SK-N-SH (cell line): Measurements from ENCODE around the gene PLEKHG2. TPM values are rescaled to one million over a fixed set of nuclear protein-coding genes. Genes with fewer than 3 reads are reported as not detected.

Source experiments
- CTCF ChIA-PET: fragments of 300-600, 350-600 bp; formaldehyde crosslinking; extraction: SDS; loops from one replicate; lab custom pipeline; 2021; lab: Yijun Ruan, JAX
- POLR2A ChIA-PET: fragments of 350-600 bp; sonication (Branson Sonifier 250); formaldehyde crosslinking; extraction: SDS; loops from one replicate; lab custom pipeline; 2020; ENCODE audit warnings: antibody characterized with exemption, inconsistent platforms; lab: Yijun Ruan, JAX
- DNase-seq: peaks from one replicate; pipeline ENCODE4 v3.0.0; 2012
- H2AFZ ChIP-seq: fragments of 200-600 bp; sonication (generic); 2 replicates; pipeline ENCODE4 v1.8.1; 2016; ENCODE audit warnings: antibody characterized with exemption, mild to moderate bottlenecking, low read depth
- H3F3A ChIP-seq: fragments of 200-600 bp; sonication (generic); replicated peaks from 2 replicates; pipeline ENCODE3; 2016; ENCODE audit warnings: antibody characterized with exemption, mild to moderate bottlenecking; ENCODE audit not compliant: insufficient read depth
- H3K27ac ChIP-seq, 2 experiments: fragments of 200-500 bp in 1 of 2; fragments of 200-600 bp in 1 of 2; sonication (Bioruptor generic) in 1 of 2; sonication (generic), shearing (Covaris generic) in 1 of 2; 2 replicates each; pipeline versions ENCODE4 v1.5.1 to v1.6.1; 2014 to 2016; ENCODE audit warnings: low read depth in 2 of 2, inconsistent platforms in 1 of 2, low read length in 1 of 2, mild to moderate bottlenecking in 1 of 2, mixed read lengths in 1 of 2
- H3K27me3 ChIP-seq: fragments of 200-600 bp; sonication (generic), shearing (Covaris generic); 2 replicates; pipeline ENCODE4 v1.6.1; 2016; ENCODE audit warnings: mixed run types; ENCODE audit not compliant: insufficient read depth
- H3K36me3 ChIP-seq, 2 experiments: fragments of 200-500 bp in 1 of 2; fragments of 200-600 bp in 1 of 2; sonication (Bioruptor generic) in 1 of 2; sonication (generic) in 1 of 2; replicated peaks in 1 of 2; 2 replicates each; pipeline versions ENCODE3 to v1.5.1; 2014 to 2016; ENCODE audit warnings: low read length in 1 of 2, mild to moderate bottlenecking in 1 of 2; ENCODE audit not compliant: insufficient read depth in 2 of 2, control insufficient read depth in 1 of 2
- H3K4me1 ChIP-seq, 2 experiments: fragments of 200-500 bp in 1 of 2; fragments of 200-600 bp in 1 of 2; sonication (Bioruptor generic) in 1 of 2; sonication (generic), shearing (Covaris generic) in 1 of 2; 2 replicates each; pipeline versions ENCODE4 v1.5.1 to v1.6.1; 2014 to 2016; ENCODE audit warnings: low read depth in 1 of 2, low read length in 1 of 2, mixed run types in 1 of 2; ENCODE audit not compliant: insufficient read depth in 2 of 2, control insufficient read depth in 1 of 2
- H3K4me2 ChIP-seq: fragments of 200-600 bp; sonication (generic), shearing (Covaris generic); 2 replicates; pipeline ENCODE4 v1.6.1; 2017; ENCODE audit warnings: mixed run types
- H3K4me3 ChIP-seq, 2 experiments: fragments of 200-500 bp in 1 of 2; fragments of 200-600 bp in 1 of 2; sonication (Bioruptor generic) in 1 of 2; sonication (generic), shearing (Covaris generic) in 1 of 2; 2 replicates each; pipeline versions ENCODE4 v1.5.1 to v1.8.1; 2014 to 2016; ENCODE audit warnings: low read depth in 2 of 2, inconsistent platforms in 1 of 2, low read length in 1 of 2, mild to moderate bottlenecking in 1 of 2, mixed read lengths in 1 of 2, moderate library complexity in 1 of 2
- H3K79me2 ChIP-seq: fragments of 200-600 bp; sonication (generic); 2 replicates; pipeline ENCODE4 v1.8.1; 2017; ENCODE audit warnings: mild to moderate bottlenecking; ENCODE audit not compliant: insufficient read depth
- H3K9ac ChIP-seq: fragments of 200-600 bp; sonication (generic); 2 replicates; pipeline ENCODE4 v1.6.1; 2017; ENCODE audit warnings: mixed run types
- H3K9me2 ChIP-seq: fragments of 200-600 bp; sonication (generic); 2 replicates; pipeline ENCODE4 v1.6.1; 2017; ENCODE audit warnings: mixed run types
- H3K9me3 ChIP-seq: fragments of 200-600 bp; sonication (generic); 2 replicates; pipeline ENCODE4 v1.6.1; 2017; ENCODE audit warnings: mixed run types, mild to moderate bottlenecking, moderate library complexity
- H4K20me1 ChIP-seq: fragments of 200-600 bp; sonication (generic); 2 replicates; pipeline ENCODE4 v1.6.1; 2017; ENCODE audit warnings: mild to moderate bottlenecking, mixed run types; ENCODE audit not compliant: insufficient read depth
- FOXM1 ChIP-seq: IDR thresholded peaks from 2 replicates; pipeline ENCODE4 v1.4.0; 2012; ENCODE audit warnings: low read depth, mild to moderate bottlenecking
- POLR2AphosphoS5 ChIP-seq: IDR thresholded peaks from 2 replicates; pipeline ENCODE4 v1.6.1; 2012; ENCODE audit warnings: low read depth, low read length
- RFX5 ChIP-seq: IDR thresholded peaks from 2 replicates; pipeline ENCODE4 v1.6.1; 2012; ENCODE audit warnings: mild to moderate bottlenecking, improper control_type of control experiment, low read length
- TEAD4 ChIP-seq: IDR thresholded peaks from 2 replicates; pipeline ENCODE4 v1.4.0; 2012; ENCODE audit warnings: mild to moderate bottlenecking, borderline replicate concordance; ENCODE audit not compliant: insufficient read depth
- WGBS: methylation state at CpG from one replicate; pipeline ENCODE4 v1.1.6; 2017; ENCODE audit warnings: low lambda C conversion rate; 5-methylcytosine and 5-hydroxymethylcytosine counted together
- polyA plus RNA-seq, 3 experiments: library from polyadenylated mRNA; depleted of rRNA; stranded (reverse); fragments of >200 nt; gene quantifications; 2 replicates each; pipeline ENCODE4 v1.2.3, GENCODE V29; 2012
- TF ChIP-seq, protein P1 (sequence below): fragments of 150-350 bp; IDR thresholded peaks from 2 replicates; pipeline ENCODE4 v1.6.1; 2016; ENCODE audit warnings: mild to moderate bottlenecking, low read depth, low read length
- TF ChIP-seq, protein P2 (sequence below): IDR thresholded peaks from 2 replicates; pipeline ENCODE4 v1.4.0; 2012; ENCODE audit warnings: low read depth, borderline replicate concordance
- TF ChIP-seq, protein P3 (sequence below): IDR thresholded peaks from 2 replicates; pipeline ENCODE4 v1.6.1; 2012; ENCODE audit warnings: mild to moderate bottlenecking, low read depth, low read length, moderate library complexity

The PLEKHG2 gene
- polyA plus RNA-seq, 1 of the 3 experiments (the other 2 are of a cell fraction), result 13.6 TPM

DNA sequence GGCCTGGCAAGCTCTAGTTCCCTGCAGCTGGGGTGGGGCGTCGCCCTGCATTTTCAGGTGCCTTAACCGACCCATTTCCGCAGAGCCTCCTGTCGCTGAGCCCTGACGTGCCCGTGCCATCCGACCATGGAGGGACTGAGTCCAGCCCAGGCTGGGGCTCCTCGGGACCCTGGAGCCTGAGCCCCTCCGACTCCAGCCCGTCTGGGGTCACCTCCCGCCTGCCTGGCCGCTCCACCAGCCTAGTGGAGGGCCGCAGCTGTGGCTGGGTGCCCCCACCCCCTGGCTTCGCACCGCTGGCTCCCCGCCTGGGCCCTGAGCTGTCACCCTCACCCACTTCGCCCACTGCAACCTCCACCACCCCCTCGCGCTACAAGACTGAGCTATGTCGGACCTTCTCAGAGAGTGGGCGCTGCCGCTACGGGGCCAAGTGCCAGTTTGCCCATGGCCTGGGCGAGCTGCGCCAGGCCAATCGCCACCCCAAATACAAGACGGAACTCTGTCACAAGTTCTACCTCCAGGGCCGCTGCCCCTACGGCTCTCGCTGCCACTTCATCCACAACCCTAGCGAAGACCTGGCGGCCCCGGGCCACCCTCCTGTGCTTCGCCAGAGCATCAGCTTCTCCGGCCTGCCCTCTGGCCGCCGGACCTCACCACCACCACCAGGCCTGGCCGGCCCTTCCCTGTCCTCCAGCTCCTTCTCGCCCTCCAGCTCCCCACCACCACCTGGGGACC, 4.6 kb upstream of the PLEKHG2 start:
- Histone ChIP-seq H3K27me3 (no peaks in the 10 kb centered on the region), H3K4me2 (peak overlapping the region; percentile 92), H3F3A (peaks cover 45% of the 10 kb centered on the region), H3K4me1 (peaks cover 32 to 34% of the 10 kb centered on the region in 2 experiments; a peak in 3 of 4 replicates), H3K27ac (peak overlapping the region in 1 of 2 experiments; percentile 91; a peak in 2 of 4 replicates), H3K9ac (peak overlapping the region; percentile 97), H4K20me1 (peaks cover 19% of the 10 kb centered on the region), H3K4me3 (peak overlapping the region; percentile 82 to 98), H3K9me2 (no peaks in the 10 kb centered on the region), H3K36me3 (peaks cover 0 to 7% of the 10 kb centered on the region in 2 experiments), H3K9me3 (no peaks in the 10 kb centered on the region), H3K79me2 (peaks cover 30% of the 10 kb centered on the region), H2AFZ (no peak overlapping the region)
- TF ChIP-seq, protein P1, sequence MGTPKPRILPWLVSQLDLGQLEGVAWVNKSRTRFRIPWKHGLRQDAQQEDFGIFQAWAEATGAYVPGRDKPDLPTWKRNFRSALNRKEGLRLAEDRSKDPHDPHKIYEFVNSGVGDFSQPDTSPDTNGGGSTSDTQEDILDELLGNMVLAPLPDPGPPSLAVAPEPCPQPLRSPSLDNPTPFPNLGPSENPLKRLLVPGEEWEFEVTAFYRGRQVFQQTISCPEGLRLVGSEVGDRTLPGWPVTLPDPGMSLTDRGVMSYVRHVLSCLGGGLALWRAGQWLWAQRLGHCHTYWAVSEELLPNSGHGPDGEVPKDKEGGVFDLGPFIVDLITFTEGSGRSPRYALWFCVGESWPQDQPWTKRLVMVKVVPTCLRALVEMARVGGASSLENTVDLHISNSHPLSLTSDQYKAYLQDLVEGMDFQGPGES, result no peak
- TF ChIP-seq, protein P2, sequence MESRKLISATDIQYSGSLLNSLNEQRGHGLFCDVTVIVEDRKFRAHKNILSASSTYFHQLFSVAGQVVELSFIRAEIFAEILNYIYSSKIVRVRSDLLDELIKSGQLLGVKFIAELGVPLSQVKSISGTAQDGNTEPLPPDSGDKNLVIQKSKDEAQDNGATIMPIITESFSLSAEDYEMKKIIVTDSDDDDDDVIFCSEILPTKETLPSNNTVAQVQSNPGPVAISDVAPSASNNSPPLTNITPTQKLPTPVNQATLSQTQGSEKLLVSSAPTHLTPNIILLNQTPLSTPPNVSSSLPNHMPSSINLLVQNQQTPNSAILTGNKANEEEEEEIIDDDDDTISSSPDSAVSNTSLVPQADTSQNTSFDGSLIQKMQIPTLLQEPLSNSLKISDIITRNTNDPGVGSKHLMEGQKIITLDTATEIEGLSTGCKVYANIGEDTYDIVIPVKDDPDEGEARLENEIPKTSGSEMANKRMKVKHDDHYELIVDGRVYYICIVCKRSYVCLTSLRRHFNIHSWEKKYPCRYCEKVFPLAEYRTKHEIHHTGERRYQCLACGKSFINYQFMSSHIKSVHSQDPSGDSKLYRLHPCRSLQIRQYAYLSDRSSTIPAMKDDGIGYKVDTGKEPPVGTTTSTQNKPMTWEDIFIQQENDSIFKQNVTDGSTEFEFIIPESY, result no peak
- TF ChIP-seq RFX5 (no peak), TEAD4 (no peak)
- POLR2A ChIA-PET, result interaction anchor here (2.5 kb wide), 1 partner anchor 28 kb away, joined by 12 read pairs; the partner anchor contains the start of gene RPS16
- 68% methylated on average over 34 of the region's 40 CpGs for WGBS
- DNase-seq, result no peak
- CTCF ChIA-PET, result interaction anchor here (0.7 to 3.9 kb wide), 5 partner anchors 10 to 131 kb away, joined by 3 to 52 read pairs (median 4); partner anchors contain the start of gene RPS16

DNA sequence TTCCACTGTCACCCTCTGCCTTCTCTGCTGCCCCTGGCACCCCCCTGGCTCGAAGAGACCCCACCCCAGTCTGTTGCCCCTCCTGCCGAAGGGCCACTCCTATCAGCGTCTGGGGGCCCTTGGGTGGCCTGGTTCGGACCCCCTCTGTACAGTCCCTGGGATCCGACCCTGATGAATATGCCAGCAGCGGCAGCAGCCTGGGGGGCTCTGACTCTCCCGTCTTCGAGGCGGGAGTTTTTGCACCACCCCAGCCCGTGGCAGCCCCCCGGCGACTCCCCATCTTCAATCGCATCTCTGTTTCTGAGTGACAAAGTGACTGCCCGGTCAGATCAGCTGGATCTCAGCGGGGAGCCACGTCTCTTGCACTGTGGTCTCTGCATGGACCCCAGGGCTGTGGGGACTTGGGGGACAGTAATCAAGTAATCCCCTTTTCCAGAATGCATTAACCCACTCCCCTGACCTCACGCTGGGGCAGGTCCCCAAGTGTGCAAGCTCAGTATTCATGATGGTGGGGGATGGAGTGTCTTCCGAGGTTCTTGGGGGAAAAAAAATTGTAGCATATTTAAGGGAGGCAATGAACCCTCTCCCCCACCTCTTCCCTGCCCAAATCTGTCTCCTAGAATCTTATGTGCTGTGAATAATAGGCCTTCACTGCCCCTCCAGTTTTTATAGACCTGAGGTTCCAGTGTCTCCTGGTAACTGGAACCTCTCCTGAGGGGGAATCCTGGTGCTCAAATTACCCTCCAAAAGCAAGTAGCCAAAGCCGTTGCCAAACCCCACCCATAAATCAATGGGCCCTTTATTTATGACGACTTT, 3.9 kb upstream of the PLEKHG2 start:
- Histone ChIP-seq H2AFZ (no peak overlapping the region), H3K9me2 (no peaks in the 10 kb centered on the region), H3K27ac (peak overlapping the region in 1 of 2 experiments; percentile 91; a peak in 2 of 4 replicates), H3K79me2 (peaks cover 38% of the 10 kb centered on the region), H3K36me3 (peaks cover 0 to 7% of the 10 kb centered on the region in 2 experiments), H3K9me3 (no peaks in the 10 kb centered on the region), H3K27me3 (no peaks in the 10 kb centered on the region), H3K4me3 (peak overlapping the region; percentile 82 to 98; a peak in 3 of 4 replicates), H4K20me1 (peaks cover 19% of the 10 kb centered on the region), H3F3A (peaks cover 42% of the 10 kb centered on the region), H3K9ac (peak overlapping the region; percentile 97; the same call in 1 of the 2 replicates), H3K4me1 (peaks cover 27 to 28% of the 10 kb centered on the region in 2 experiments; a peak in 3 of 4 replicates), H3K4me2 (peak overlapping the region; percentile 92)
- ChIA-PET CTCF (interaction anchor here (1.0 to 3.9 kb wide), 4 partner anchors 11 to 130 kb away, joined by 3 to 52 read pairs (median 4); no protein-coding TSS in a partner anchor), POLR2A (interaction anchor here (2.5 kb wide), 1 partner anchor 27 kb away, joined by 12 read pairs; the partner anchor contains the start of gene RPS16)
- WGBS, result 71% methylated on average over 15 of the region's 20 CpGs
- no peak for DNase-seq
- TF ChIP-seq, protein P3, sequence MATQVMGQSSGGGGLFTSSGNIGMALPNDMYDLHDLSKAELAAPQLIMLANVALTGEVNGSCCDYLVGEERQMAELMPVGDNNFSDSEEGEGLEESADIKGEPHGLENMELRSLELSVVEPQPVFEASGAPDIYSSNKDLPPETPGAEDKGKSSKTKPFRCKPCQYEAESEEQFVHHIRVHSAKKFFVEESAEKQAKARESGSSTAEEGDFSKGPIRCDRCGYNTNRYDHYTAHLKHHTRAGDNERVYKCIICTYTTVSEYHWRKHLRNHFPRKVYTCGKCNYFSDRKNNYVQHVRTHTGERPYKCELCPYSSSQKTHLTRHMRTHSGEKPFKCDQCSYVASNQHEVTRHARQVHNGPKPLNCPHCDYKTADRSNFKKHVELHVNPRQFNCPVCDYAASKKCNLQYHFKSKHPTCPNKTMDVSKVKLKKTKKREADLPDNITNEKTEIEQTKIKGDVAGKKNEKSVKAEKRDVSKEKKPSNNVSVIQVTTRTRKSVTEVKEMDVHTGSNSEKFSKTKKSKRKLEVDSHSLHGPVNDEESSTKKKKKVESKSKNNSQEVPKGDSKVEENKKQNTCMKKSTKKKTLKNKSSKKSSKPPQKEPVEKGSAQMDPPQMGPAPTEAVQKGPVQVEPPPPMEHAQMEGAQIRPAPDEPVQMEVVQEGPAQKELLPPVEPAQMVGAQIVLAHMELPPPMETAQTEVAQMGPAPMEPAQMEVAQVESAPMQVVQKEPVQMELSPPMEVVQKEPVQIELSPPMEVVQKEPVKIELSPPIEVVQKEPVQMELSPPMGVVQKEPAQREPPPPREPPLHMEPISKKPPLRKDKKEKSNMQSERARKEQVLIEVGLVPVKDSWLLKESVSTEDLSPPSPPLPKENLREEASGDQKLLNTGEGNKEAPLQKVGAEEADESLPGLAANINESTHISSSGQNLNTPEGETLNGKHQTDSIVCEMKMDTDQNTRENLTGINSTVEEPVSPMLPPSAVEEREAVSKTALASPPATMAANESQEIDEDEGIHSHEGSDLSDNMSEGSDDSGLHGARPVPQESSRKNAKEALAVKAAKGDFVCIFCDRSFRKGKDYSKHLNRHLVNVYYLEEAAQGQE, result no peak
- TF ChIP-seq FOXM1, result peak; percentile 18; the same call in 1 of the 2 replicates
- 0 out of 2 replicates have a peak, but pooled peaks have one; percentile 28 for TF ChIP-seq POLR2AphosphoS5
